A549 treated with ZK216348 at 1 μM for 4 hours (cell line): ENCODE results near the gene FGA. TPM values are rescaled to one million over a fixed set of nuclear protein-coding genes. Genes with fewer than 3 reads are reported as not detected.

Source experiments
- total RNA-seq: library from RNA; stranded (reverse); fragments of 200-300 nt; extraction: Qiagen RNA extraction; gene quantifications from 5 replicates; pipeline ENCODE4 v1.2.3, GENCODE V29; 2022; ENCODE audit warnings: low read depth

The FGA gene
- 13.3 to 17.3 TPM (median 14.4 TPM) in 5 replicates for total RNA-seq

DNA sequence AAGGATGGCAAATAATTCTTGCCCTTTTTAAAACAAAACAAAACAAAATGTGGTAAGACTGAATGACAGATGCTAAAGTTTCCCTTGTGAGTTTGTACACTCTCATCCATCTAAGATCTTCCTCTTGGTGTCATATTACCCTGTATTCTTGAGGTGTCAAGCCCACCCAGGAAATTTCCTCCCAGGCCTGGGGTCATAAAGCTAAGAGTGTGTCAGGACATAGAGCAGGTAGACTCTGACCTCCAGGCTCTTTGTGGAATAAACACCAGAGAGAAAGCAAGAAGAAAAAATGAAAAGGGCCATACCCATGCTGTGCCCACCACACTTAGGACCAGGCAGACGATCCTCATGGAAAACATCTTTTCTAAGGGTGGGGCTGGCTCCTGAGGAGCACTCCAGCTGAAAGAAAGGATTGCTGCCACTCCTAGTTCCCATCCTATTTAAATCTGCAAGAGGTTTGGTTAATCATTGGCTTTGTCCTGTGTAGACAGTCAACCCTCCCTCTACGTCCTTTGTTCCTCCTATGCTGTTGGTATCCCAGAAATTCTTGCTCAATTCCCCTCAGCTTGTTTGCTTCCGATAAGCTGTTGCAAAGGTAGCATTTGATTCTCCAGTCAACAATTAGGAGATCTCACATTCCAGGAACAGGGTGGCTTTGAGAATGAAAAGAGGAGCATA, at the start of gene FGA:
TSS of gene FGA (minus strand) at position 414 of the 678 bp plus-strand sequence. CDS start at position 359, 55 bp downstream.

DNA sequence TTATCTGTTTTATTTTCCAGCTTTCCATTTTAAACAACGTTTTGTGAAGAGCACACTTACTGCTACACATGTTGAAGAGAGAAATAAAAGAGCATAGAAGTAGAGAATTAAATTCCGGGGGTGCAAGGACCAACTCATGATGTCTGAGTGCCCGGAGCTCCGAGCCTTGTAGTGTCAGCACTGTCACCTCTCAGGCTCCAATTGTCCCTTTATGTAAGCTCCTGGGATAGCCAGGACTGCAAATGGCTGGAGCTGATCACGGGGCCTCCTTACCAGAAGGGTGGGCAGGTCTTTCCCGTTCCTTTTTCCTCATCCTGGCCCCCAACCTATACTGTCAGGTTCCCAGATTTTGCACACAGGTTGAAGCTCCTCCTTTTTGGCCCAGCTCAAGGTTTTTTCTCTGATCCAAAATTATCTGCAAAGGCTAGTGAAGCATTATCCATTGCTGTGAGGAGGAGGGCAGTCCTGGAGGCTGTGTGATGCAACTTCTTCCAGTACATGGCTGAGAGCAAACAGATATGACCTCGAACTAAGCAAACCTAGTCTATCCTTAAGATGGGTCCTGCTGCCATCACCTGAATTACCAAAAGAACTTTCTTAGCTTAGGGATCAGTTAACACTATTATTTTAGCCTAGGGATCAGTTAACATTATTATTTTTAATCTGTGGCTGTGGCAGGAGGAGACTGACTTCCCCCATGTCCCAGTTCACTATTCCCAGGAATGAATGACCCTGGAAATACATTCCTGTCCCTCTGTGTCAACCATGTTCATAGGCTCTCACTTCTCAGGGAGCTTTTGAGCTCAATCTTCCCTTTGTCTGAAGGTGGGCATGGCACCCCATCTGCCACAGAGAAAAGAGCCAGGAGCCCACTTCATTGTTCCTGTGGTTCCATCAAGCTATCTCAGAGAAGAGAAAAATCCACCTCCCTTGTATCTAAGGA, 22.2 kb upstream of the FGA start, which contains the start of gene FGG:
TSS of gene FGG (minus strand) at position 185 of the 943 bp plus-strand sequence. CDS start at position 138, 47 bp downstream.

DNA sequence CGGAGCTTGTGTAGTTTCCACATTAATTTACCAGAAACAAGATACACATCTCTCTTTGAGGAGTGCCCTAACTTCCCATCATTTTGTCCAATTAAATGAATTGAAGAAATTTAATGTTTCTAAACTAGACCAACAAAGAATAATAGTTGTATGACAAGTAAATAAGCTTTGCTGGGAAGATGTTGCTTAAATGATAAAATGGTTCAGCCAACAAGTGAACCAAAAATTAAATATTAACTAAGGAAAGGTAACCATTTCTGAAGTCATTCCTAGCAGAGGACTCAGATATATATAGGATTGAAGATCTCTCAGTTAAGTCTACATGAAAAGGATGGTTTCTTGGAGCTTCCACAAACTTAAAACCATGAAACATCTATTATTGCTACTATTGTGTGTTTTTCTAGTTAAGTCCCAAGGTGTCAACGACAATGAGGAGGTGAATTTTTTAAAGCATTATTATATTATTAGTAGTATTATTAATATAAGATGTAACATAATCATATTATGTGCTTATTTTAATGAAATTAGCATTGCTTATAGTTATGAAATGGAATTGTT, 27.8 kb downstream of the FGA start, which contains the start of gene FGB:
TSS of gene FGB (plus strand) at position 315 of the 558 bp plus-strand sequence. CDS start at position 323, 8 bp downstream.

DNA sequence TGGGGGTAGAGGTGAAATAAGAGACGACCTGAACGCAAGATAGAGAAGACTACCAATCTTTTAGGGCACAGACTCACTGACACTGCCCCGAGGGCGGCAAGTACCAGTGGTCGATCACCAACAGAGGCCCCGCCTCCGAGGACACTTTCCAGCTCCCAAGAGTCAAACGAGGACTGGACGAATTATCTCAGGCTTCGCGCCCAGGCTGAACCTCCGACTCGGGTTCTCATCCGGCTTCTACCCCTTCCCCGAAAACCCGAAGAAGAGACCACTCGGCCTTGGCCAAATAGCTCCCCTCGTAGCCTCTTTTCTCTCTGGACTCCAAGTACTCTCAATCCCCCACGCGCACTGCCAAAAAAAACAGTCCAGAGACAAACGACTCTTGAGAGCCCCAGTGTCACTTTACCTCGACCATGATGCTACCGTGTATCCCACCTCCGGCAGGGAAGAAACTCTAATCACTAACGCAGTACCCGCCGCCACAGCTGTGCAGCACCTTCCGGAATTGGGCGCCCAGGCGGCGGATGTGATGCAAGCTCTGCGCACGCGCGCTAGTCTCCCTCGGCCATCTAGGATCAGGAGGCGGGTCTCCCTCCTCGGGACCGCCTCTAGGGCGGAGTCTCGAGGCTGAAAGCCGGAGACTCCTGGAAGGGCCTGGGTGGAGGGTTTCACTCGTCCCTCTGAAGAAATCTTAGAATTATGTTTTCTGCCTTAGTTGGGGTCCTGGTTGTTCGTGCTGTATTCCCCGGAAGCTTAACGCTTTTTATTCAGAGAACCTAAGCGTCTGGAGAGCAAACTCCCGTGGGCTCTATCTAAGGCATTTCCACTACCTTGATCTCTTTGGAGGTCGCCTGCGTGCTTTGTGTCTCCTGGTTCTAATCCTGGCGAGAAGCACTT, 40.4 kb downstream of the FGA start, which contains the start of gene PLRG1:
TSS of gene PLRG1 (minus strand) at position 507 of the 897 bp plus-strand sequence. CDS start at position 415, 92 bp downstream.

Other genes starting within 250 kb of the FGA start
- 0.04 TPM in 1 of 5 replicates, not detected in the others for gene DCHS2, start 98.9 kb downstream of the FGA start, total RNA-seq
- gene PLRG1, start 40.3 kb downstream of the FGA start, total RNA-seq, result 52.5 to 60.5 TPM (median 56.3 TPM) in 5 replicates
- gene FGB, start 27.7 kb downstream of the FGA start, total RNA-seq, result 12.6 to 21.1 TPM (median 18.6 TPM) in 5 replicates
- 5.1 to 8.0 TPM (median 5.5 TPM) in 5 replicates for gene FGG, start 21.9 kb upstream of the FGA start, total RNA-seq
- gene LRAT, start 153.3 kb upstream of the FGA start, total RNA-seq, result 0.11 TPM in 1 of 5 replicates, not detected in the others
- gene RBM46, start 190.5 kb upstream of the FGA start, total RNA-seq, result not detected in 5 replicates